SK-N-SH (cell line): Measurements from ENCODE around the gene MYCL.

Experiments
- EP300 ChIP-seq, 2 experiments: IDR thresholded peaks; 2 replicates each; pipeline versions ENCODE4 v1.4.0 to v1.6.1; 2012; ENCODE audit warnings: borderline replicate concordance in 1 of 2, low read depth in 1 of 2, low read length in 1 of 2
- EZH2phosphoT487 ChIP-seq: fragments of 200-600 bp; sonication (generic); IDR thresholded peaks from 2 replicates; pipeline ENCODE4 v1.6.1; 2017; ENCODE audit warnings: low read depth, mixed run types, mild to moderate bottlenecking, antibody characterized with exemption, moderate library complexity, borderline replicate concordance
- FOXM1 ChIP-seq: IDR thresholded peaks from 2 replicates; pipeline ENCODE4 v1.4.0; 2012; ENCODE audit warnings: low read depth, mild to moderate bottlenecking
- MEF2A ChIP-seq: IDR thresholded peaks from 2 replicates; pipeline ENCODE4 v1.4.0; 2012; ENCODE audit warnings: low read depth, borderline replicate concordance
- POLR2AphosphoS5 ChIP-seq: IDR thresholded peaks from 2 replicates; pipeline ENCODE4 v1.6.1; 2012; ENCODE audit warnings: low read depth, low read length
- RAD21 ChIP-seq: IDR thresholded peaks from 2 replicates; pipeline ENCODE4 v1.6.1; 2012; ENCODE audit warnings: mild to moderate bottlenecking, low read length
- RCOR1 ChIP-seq: fragments of 150-350 bp; IDR thresholded peaks from 2 replicates; pipeline ENCODE4 v1.6.1; 2017; ENCODE audit warnings: antibody characterized with exemption, low read length
- SIN3A ChIP-seq: IDR thresholded peaks from 2 replicates; pipeline ENCODE4 v1.6.1; 2012; ENCODE audit warnings: low read depth, mild to moderate bottlenecking, low read length, moderate library complexity, borderline replicate concordance
- SMC3 ChIP-seq: IDR thresholded peaks from 2 replicates; pipeline ENCODE4 v1.6.1; 2012; ENCODE audit warnings: low read depth, low read length, improper control_type of control experiment
- TAF1 ChIP-seq: IDR thresholded peaks from 2 replicates; pipeline ENCODE4 v1.6.1; 2012; ENCODE audit warnings: low read depth, mild to moderate bottlenecking, low read length, moderate library complexity, borderline replicate concordance
- TF ChIP-seq, protein P1 (sequence below): fragments of 200-600 bp; sonication (generic); IDR thresholded peaks from 2 replicates; pipeline ENCODE4 v1.6.1; 2017; ENCODE audit warnings: antibody characterized with exemption, mild to moderate bottlenecking, moderate library complexity
- TF ChIP-seq, protein P2 (sequence below): IDR thresholded peaks from 2 replicates; pipeline ENCODE4 v1.4.0; 2012; ENCODE audit warnings: low read depth
- TF ChIP-seq, protein P3 (sequence below): fragments of 150-350 bp; IDR thresholded peaks from 2 replicates; pipeline ENCODE4 v1.6.1; 2017; ENCODE audit warnings: antibody characterized with exemption, low read length, low read depth, borderline replicate concordance

DNA sequence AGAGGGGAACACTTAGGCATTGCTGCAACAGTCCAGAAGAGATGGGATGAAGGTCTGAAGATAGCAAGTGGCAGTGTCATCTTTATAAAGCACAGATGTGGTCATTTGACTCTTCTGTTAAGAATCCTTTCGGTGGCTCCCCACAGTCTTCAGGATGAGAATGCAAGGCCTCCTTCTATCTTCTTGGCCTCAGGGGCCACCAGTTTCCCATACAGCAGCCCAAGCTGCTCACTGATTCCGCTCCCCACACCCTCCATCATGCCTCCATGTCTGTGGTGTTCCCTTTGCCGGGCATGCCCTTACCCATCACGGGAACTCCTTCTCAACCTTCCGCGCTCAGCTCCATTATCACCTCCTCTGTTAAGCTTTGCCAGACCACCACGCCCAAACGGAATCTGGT lies 37.1 kb upstream of the MYCL start:
- TF ChIP-seq TAF1 (no peak), RAD21 (no peak), POLR2AphosphoS5 (no peak), EP300 (IDR thresholded peaks at IDR 0.05; ENCODE audit: borderline replicate concordance in 1 of 2, low read depth in 1 of 2, low read length in 1 of 2) (no peak), SIN3A (no peak), SMC3 (no peak), MEF2A (no peak), EZH2phosphoT487 (no peak), FOXM1 (no peak), RCOR1 (no peak)
- TF ChIP-seq, protein P1, sequence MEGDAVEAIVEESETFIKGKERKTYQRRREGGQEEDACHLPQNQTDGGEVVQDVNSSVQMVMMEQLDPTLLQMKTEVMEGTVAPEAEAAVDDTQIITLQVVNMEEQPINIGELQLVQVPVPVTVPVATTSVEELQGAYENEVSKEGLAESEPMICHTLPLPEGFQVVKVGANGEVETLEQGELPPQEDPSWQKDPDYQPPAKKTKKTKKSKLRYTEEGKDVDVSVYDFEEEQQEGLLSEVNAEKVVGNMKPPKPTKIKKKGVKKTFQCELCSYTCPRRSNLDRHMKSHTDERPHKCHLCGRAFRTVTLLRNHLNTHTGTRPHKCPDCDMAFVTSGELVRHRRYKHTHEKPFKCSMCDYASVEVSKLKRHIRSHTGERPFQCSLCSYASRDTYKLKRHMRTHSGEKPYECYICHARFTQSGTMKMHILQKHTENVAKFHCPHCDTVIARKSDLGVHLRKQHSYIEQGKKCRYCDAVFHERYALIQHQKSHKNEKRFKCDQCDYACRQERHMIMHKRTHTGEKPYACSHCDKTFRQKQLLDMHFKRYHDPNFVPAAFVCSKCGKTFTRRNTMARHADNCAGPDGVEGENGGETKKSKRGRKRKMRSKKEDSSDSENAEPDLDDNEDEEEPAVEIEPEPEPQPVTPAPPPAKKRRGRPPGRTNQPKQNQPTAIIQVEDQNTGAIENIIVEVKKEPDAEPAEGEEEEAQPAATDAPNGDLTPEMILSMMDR = no peak
- TF ChIP-seq, protein P2, sequence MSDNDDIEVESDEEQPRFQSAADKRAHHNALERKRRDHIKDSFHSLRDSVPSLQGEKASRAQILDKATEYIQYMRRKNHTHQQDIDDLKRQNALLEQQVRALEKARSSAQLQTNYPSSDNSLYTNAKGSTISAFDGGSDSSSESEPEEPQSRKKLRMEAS = no peak
- TF ChIP-seq, protein P3, sequence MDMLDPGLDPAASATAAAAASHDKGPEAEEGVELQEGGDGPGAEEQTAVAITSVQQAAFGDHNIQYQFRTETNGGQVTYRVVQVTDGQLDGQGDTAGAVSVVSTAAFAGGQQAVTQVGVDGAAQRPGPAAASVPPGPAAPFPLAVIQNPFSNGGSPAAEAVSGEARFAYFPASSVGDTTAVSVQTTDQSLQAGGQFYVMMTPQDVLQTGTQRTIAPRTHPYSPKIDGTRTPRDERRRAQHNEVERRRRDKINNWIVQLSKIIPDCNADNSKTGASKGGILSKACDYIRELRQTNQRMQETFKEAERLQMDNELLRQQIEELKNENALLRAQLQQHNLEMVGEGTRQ = no peak
